Measurements from ENCODE around the gene AUH. TPM values are rescaled to one million over a fixed set of nuclear protein-coding genes. Genes with fewer than 3 reads are reported as not detected.

AUH gene
- total RNA-seq, 2 experiments from 2014 or later, result 16.9 to 24.5 TPM

DNA sequence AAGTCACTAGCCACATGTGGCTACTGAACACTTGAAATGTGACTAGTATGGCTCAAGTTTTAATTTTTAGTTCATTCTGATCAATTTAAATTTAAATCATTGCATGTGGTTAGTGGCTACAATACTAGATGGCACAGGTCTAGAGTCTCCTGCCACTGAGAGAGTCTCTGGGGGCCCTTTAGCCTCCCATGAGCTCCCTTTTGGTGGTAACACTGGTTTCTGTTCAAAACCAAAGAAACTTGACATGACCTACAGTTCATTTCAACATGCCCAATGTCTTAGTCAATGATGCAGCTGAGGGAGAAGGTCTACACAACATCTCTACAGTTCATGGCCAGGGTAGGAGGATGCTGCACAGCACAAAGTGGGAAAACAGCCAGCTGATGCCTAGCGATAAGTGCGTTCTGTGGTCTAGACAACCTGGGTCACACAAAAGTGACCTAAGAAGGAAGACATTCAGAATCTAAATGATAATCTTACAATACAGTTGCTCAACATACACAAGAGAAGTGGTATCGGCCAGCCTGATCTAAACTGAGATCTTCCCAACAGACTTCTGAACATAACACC is 121.0 kb downstream of the AUH start:
- intact Hi-C loops (cut with micrococcal nuclease; ENCODE audit: unreplicated experiment), result no loop called here
- no peaks in the 10 kb centered on the region for H4K20me1 ChIP-seq (ENCODE audit: insufficient read depth, low read length)
- H3K4me2 ChIP-seq (ENCODE audit: low read length), result no peak overlapping the region
- TF ChIP-seq, protein P1, sequence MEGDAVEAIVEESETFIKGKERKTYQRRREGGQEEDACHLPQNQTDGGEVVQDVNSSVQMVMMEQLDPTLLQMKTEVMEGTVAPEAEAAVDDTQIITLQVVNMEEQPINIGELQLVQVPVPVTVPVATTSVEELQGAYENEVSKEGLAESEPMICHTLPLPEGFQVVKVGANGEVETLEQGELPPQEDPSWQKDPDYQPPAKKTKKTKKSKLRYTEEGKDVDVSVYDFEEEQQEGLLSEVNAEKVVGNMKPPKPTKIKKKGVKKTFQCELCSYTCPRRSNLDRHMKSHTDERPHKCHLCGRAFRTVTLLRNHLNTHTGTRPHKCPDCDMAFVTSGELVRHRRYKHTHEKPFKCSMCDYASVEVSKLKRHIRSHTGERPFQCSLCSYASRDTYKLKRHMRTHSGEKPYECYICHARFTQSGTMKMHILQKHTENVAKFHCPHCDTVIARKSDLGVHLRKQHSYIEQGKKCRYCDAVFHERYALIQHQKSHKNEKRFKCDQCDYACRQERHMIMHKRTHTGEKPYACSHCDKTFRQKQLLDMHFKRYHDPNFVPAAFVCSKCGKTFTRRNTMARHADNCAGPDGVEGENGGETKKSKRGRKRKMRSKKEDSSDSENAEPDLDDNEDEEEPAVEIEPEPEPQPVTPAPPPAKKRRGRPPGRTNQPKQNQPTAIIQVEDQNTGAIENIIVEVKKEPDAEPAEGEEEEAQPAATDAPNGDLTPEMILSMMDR (conservative IDR thresholded peaks at IDR 0.05; ENCODE audit: low read length), result no peak
- no peak for TF ChIP-seq EZH2phosphoT487 (IDR thresholded peaks at IDR 0.05; ENCODE audit: borderline replicate concordance, low read depth, low read length)
- DNase-seq (ENCODE audit: low spot score), result no peak
- no peaks in the 10 kb centered on the region for H3K36me3 ChIP-seq (ENCODE audit: insufficient read depth, low read length)
- no peak overlapping the region for H2AFZ ChIP-seq (ENCODE audit: low read length)
- POLR2A ChIA-PET, result no interaction called here
- CTCF ChIA-PET (ENCODE audit: unreplicated experiment), result no interaction called here
- H3K27ac ChIP-seq (ENCODE audit: low read depth, low read length, poor library complexity, severe bottlenecking), result no peak overlapping the region
- H3K4me3 ChIP-seq (ENCODE audit: low read depth, low read length, poor library complexity, severe bottlenecking), result no peak overlapping the region
- no TSS peak for BruUV-seq (replicated peaks)
- no peaks in the 10 kb centered on the region for H3K9me2 ChIP-seq (ENCODE audit: insufficient read depth, low read length)
- H3K4me1 ChIP-seq (ENCODE audit: insufficient read depth, low read length, poor library complexity, severe bottlenecking), result peaks cover 22% of the 10 kb centered on the region
- H3K79me2 ChIP-seq (ENCODE audit: insufficient read depth, low read depth, low read length), result no peaks in the 10 kb centered on the region
- no peaks in the 10 kb centered on the region for H3K9me3 ChIP-seq (ENCODE audit: low read length)

DNA sequence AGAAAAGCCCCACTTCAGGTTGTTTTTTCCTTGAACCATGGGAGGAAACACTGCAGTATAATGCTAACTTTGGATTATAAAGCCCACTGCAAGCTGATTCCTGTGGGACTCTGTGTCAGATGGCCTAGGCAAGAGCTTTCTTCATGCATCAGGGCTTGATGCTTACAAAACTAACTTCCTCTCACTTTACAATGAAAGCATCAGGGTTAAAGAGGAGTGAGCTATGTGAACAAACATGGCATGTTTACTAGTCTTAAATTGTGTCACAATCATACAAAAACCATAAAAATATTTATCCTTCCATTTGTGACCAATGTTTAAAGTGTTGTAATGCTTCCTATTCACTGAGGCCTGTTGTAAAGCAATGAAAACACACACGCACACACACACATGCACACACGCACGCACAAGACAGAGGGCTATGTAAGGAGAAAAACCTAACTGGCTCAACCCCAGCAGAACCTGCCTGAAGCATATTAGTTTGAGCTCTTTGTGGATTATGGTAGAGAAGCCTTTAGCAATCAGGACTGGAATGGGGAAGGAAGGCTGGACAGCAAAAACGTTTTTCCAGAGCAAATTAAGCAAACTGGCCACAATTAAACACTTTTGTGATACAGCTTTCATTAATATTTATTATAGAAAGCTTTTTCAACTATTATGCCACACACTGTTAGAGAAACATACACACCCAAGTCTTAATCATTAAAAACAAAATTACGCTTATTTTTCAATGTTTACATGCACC is 122.2 kb downstream of the AUH start:
- DNase-seq (ENCODE audit: low spot score), result peak; percentile 13
- Histone ChIP-seq H3K9me2 (ENCODE audit: insufficient read depth, low read length) (no peaks in the 10 kb centered on the region), H3K27ac (ENCODE audit: low read depth, low read length, poor library complexity, severe bottlenecking) (no peak overlapping the region), H4K20me1 (ENCODE audit: insufficient read depth, low read length) (no peaks in the 10 kb centered on the region), H2AFZ (ENCODE audit: low read length) (no peak overlapping the region), H3K4me3 (ENCODE audit: low read depth, low read length, poor library complexity, severe bottlenecking) (no peak overlapping the region), H3K79me2 (ENCODE audit: insufficient read depth, low read depth, low read length) (no peaks in the 10 kb centered on the region), H3K4me1 (ENCODE audit: insufficient read depth, low read length, poor library complexity, severe bottlenecking) (peaks cover 24% of the 10 kb centered on the region), H3K4me2 (ENCODE audit: low read length) (no peak overlapping the region), H3K36me3 (ENCODE audit: insufficient read depth, low read length) (no peaks in the 10 kb centered on the region), H3K9me3 (ENCODE audit: low read length) (no peaks in the 10 kb centered on the region)
- no TSS peak for BruUV-seq (replicated peaks)
- CTCF ChIA-PET (ENCODE audit: unreplicated experiment), result no interaction called here
- POLR2A ChIA-PET, result no interaction called here
- TF ChIP-seq EZH2phosphoT487 (IDR thresholded peaks at IDR 0.05; ENCODE audit: borderline replicate concordance, low read depth, low read length), result no peak
- TF ChIP-seq, protein P1 (conservative IDR thresholded peaks at IDR 0.05; ENCODE audit: low read length), result no peak
- intact Hi-C loops (cut with micrococcal nuclease; ENCODE audit: unreplicated experiment), result no loop called here

DNA sequence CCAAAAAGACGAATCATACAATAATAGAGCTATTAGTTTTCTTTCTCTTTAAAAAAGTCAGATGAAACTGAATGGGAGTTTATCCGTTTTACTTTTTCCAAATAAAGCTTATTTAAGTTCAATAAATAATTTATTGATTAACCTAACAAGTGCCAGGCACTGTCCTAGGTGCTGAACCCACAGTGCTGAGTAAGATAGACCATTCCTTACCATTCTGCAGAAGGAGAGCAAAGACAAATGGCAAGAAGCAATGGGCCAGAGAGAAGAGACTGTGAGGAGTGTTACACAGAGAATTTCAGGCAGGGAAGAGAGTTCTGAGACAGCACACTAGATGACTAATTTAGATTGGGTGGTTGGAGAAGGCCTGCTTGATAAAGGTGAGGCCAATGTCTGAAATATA is 127.2 kb downstream of the AUH start:
- Histone ChIP-seq H3K9me3 (ENCODE audit: low read length) (no peaks in the 10 kb centered on the region), H3K4me2 (ENCODE audit: low read length) (no peak overlapping the region), H4K20me1 (ENCODE audit: insufficient read depth, low read length) (no peaks in the 10 kb centered on the region), H3K36me3 (ENCODE audit: insufficient read depth, low read length) (no peaks in the 10 kb centered on the region), H3K4me1 (ENCODE audit: insufficient read depth, low read length, poor library complexity, severe bottlenecking) (peaks cover 23% of the 10 kb centered on the region), H3K27ac (ENCODE audit: low read depth, low read length, poor library complexity, severe bottlenecking) (no peak overlapping the region), H3K4me3 (ENCODE audit: low read depth, low read length, poor library complexity, severe bottlenecking) (no peak overlapping the region), H3K9me2 (ENCODE audit: insufficient read depth, low read length) (no peaks in the 10 kb centered on the region), H3K79me2 (ENCODE audit: insufficient read depth, low read depth, low read length) (no peaks in the 10 kb centered on the region), H2AFZ (ENCODE audit: low read length) (no peak overlapping the region)
- intact Hi-C loops (cut with micrococcal nuclease; ENCODE audit: unreplicated experiment), result no loop called here
- no peak for DNase-seq (ENCODE audit: low spot score)
- BruUV-seq (replicated peaks), result no TSS peak
- CTCF ChIA-PET (ENCODE audit: unreplicated experiment), result no interaction called here
- POLR2A ChIA-PET, result interaction anchor here (0.5 kb wide), 1 partner anchor 138 kb away, joined by 4 read pairs; no protein-coding TSS in a partner anchor
- TF ChIP-seq, protein P1 (conservative IDR thresholded peaks at IDR 0.05; ENCODE audit: low read length), result no peak
- no peak for TF ChIP-seq EZH2phosphoT487 (IDR thresholded peaks at IDR 0.05; ENCODE audit: borderline replicate concordance, low read depth, low read length)
